EL (cell line): ENCODE results near the gene NOCT.
"Not testable (repeated sequence)": the region's sequence is repeated elsewhere in the genome, so short reads cannot be mapped to it uniquely, and the experiment has no call there.

Experiments
- DNase-seq: peaks from one replicate; pipeline ENCODE4 v3.0.0-alpha.2; 2016

NOCT gene

GRCh38 chr4:139011225-139011950, 4.2 kb upstream of the NOCT start:
- DNase-seq: no peak

- DNase-seq: peak; percentile 95
Measured at GRCh38 chr4:139014371-139015268, 961 bp upstream of the NOCT start.

- peak; percentile 39 for DNase-seq
Measured at GRCh38 chr4:139015948-139016471, 429 bp downstream of the NOCT start.

DNA sequence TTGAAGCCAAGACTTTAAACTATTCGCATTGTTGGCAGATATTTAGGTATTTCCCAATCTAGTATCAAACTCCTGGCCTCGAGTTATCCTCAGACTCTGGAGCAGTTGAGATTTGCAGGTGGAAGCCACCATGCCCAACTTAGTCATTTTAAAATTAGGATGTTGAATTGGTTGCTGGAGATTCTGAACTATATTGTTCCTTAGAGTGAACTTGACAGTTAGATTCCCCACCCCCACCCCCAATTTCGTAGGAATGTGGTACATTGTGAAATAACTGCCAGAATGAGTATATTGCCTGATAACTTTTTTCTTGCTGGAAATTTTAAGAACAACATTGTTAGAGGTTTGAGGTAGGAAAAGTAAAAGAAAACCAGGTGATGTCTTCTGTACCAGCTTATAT, 2.3 kb downstream of the NOCT start:
- peak; percentile 38 for DNase-seq

DNA sequence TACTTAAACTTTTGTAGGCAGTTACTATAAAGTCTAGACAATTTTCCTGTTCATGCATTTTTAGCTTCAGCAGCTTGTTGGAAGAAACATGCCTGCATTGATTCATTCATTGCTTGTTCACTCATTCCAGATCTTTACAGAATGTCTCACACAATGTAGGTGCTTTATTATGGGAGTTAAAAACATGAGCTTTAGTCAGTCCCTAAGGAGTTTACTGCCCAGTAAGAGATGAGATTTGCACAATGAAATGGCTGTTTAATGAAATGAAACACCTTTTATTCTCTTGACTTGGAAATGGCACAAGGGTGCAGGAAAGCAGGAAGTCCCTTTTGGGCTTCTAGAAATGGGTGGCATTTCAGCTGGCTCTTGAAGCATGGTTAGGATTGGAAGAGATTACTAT, 2.9 kb downstream of the NOCT start:
- DNase-seq: no peak

GRCh38 chr4:139018971-139019758, 3.6 kb downstream of the NOCT start:
- peak; percentile 92 for DNase-seq

GRCh38 chr4:139020384-139020783, 4.8 kb downstream of the NOCT start:
- no peak for DNase-seq

GRCh38 chr4:139021071-139021470, 5.5 kb downstream of the NOCT start:
- not testable (repeated sequence) for DNase-seq

DNA sequence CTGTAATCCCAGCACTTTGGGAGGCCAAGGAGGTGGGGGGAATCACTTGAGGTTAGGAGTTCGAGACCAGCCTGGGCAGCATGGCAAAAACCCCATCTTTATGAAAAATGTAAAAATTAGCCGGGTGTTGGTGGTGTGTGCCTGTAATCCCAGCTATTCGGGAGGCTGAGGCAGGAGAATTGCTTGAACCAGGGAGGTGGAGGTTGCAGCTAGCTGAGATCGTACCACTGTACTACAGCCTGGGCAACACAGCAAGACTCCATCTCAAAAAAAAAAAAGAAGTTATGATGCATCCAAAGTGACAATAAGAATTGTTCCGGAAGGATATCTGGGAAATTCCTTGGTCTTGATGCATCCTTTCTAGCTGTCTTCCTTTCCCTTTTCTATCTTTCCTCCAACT, 7.3 kb downstream of the NOCT start:
- DNase-seq: no peak

DNA sequence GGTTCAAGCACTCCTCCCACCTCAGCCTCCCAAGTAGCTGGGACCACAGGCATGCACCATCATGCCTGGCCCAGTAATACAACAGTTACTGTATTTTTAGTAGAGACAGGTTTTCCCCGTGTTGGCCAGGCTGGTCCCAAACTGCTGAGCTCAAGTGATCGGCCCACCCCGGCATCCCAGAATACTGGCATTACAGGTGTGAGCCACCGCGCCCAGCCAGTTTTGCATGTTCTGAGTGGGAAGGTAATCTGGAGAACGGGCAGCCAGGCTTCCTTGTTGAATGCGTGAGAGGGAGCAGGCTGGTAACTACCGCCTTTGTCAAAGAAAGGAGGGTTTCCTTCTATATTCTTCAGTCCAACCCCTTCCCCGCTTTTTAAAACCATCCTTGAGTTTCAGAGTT, 9.1 kb downstream of the NOCT start:
- DNase-seq: no peak

GRCh38 chr4:139025841-139026240, 10.3 kb downstream of the NOCT start:
- peak; percentile 47 for DNase-seq

DNA sequence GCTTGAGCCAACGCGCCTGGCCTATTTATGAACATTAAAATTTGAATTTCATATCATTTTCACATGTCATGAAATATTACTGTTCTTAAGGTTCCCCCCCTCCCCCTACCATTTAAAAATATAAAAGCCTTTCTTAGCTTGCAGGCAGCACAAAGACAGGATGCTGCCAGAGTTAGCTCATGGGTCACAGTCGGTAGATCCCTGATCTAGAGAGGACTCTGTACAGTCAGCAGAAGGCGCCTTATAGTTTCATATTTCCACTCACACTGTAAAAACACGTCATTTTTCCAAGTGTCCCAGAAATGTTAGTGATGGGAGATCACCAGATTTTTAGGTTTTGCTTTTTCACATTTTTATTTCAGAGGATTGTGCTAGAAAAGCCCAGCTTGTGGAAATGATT, 12.2 kb downstream of the NOCT start:
- DNase-seq: no peak

- DNase-seq: no peak
Measured at GRCh38 chr4:139028191-139028661, 12.6 kb downstream of the NOCT start.

- DNase-seq: not testable (repeated sequence)
Measured at GRCh38 chr4:139029866-139030363, 14.3 kb downstream of the NOCT start.

DNA sequence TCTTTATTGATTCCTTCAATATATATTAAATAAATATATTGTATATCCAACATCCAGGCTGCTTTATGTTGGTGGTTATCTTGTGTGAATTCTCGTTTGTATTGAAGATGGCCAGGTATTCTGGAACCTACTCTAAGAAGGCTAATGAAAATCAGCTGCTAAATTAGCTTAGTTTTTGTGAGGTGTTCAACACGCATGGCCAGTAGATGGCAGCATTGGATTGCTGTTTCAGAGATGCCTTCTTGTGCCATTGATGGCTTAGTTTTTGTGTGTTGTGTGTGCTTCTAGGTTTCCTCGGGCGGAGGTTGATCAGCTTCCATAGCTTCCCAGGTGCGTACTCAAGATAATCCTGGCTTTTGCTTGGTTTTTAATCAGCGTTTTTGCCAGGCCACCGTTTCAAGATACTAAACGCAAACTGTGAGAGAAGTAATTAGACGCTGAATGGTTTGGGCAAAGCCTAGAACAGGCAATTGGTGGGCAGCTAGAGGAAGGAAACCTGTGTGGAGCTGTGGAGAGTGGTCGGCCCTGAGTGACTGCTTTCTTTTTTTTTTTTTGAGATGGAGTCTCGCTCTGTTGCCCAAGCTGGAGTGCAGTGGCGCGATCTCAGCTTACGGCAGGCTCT, 15.1 kb downstream of the NOCT start:
- DNase-seq: peak; percentile 75

- DNase-seq: no peak
Measured at GRCh38 chr4:139035650-139036049, 20.1 kb downstream of the NOCT start.

DNA sequence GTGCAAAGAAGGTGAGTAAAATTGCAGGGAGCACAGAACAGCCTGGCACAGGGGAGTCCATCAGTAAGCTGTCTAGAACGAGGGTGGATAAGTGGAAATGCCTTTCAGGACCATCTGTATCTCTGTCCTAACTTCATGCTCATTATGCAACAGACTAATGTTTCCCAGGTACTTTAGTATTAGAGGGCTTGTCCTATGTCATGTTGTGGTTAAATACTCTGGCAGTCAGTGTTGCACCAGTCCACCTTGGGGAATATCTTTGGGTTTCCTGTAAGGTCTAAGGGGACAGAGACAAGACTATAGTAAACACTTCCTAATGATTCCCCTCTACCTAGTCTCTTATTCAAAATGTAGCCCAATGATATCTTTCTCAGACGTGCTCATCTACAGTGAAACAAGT, 21.3 kb downstream of the NOCT start:
- DNase-seq: no peak

DNA sequence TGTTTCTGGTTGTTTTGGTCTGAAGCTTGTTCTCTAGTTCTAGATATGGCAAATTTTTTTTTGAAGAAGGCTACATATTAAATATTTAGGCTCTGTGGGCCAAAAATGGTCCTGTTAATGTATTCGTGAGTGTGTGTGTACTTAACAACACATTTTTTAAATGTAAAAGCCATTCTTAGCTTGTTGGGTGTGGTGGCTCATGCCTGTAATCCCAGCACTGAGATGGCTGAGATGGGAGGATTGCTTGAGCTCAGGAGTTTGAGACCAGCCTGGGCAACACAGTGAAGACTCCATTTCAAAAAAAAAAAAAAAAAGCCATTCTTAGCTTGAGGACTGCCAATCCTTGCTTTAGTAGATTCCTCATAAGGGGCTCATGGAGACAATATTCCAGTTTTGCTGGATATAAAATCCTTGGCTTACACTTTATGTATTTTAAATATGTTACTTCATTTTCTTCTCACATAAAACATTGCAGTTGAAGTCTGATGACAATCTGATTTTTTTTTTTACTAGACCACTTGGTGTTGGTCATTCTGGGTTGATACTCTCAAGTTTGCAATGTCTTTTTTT, 23.4 kb downstream of the NOCT start:
- no peak for DNase-seq

DNA sequence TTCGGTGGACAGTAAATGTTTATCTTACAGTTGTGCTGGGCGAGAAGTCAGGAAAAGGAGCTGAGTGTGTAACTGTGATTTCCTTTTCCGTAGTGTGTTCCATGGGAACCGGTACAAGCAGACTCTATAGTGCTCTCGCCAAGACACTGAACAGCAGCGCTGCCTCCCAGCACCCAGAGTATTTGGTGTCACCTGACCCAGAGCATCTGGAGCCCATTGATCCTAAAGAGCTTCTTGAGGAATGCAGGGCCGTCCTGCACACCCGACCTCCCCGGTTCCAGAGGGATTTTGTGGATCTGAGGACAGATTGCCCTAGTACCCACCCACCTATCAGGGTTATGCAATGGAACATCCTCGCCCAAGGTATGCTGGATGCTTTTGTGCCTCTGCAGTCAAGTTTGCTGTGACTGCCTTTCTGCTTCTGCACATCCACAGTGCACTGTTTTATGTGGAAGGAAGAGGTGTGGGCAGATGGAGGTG, 27.4 kb downstream of the NOCT start:
- DNase-seq: no peak

- no peak for DNase-seq
Measured at GRCh38 chr4:139044291-139044690, 28.7 kb downstream of the NOCT start.

DNA sequence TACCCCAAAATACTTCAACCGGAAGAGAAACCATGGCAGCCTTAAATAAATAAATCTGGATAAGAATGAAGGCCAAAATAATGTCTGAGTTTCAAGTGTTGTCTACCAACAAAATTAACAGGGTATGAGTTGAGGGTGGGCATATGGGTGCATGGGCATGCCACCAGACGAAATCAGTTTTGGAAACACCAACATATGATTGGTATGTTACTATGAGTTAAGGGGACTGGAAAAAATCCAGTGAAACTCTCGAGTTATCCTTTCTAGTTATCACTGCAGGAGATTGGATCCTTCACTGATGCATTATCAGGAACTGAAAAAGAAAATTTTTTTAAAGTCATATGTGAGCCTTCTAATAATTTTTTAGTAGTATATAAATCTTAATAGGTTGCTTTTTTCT, 32.4 kb downstream of the NOCT start:
- no peak for DNase-seq

DNA sequence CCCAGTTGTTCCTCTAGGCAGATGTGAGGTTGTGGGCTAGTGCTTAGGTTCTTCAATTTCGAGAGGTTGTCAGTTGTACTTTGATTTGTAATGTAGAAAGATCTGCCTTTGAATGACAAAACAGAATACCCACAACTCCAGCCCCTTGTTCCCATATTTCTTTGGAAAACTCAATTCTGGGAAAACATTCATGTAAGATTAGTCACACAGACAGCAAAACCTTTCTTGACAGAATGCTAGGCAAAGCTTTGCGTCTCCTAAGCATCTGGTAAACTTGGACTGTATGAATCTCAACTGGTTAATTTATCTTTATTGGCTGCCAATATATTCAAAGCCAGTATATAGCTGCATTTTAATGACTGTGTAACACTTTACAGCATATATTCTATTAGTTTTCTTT, 34.9 kb downstream of the NOCT start:
- DNase-seq: peak; percentile 53
